ENCODE measurements around the gene TDRD6.

TDRD6 gene, protein sequence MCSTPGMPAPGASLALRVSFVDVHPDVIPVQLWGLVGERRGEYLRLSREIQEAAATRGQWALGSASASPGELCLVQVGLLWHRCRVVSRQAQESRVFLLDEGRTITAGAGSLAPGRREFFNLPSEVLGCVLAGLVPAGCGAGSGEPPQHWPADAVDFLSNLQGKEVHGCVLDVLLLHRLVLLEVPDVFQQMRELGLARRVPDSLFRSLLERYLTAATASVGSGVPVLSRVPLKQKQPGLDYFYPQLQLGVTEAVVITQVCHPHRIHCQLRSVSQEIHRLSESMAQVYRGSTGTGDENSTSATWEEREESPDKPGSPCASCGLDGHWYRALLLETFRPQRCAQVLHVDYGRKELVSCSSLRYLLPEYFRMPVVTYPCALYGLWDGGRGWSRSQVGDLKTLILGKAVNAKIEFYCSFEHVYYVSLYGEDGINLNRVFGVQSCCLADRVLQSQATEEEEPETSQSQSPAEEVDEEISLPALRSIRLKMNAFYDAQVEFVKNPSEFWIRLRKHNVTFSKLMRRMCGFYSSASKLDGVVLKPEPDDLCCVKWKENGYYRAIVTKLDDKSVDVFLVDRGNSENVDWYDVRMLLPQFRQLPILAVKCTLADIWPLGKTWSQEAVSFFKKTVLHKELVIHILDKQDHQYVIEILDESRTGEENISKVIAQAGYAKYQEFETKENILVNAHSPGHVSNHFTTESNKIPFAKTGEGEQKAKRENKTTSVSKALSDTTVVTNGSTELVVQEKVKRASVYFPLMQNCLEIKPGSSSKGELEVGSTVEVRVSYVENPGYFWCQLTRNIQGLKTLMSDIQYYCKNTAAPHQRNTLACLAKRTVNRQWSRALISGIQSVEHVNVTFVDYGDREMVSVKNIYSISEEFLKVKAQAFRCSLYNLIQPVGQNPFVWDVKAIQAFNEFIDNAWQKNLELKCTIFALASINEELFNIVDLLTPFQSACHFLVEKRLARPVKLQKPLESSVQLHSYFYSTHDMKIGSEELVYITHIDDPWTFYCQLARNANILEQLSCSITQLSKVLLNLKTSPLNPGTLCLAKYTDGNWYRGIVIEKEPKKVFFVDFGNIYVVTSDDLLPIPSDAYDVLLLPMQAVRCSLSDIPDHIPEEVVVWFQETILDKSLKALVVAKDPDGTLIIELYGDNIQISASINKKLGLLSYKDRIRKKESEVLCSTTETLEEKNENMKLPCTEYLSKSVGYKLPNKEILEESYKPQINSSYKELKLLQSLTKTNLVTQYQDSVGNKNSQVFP (N-terminal part only)

DNA sequence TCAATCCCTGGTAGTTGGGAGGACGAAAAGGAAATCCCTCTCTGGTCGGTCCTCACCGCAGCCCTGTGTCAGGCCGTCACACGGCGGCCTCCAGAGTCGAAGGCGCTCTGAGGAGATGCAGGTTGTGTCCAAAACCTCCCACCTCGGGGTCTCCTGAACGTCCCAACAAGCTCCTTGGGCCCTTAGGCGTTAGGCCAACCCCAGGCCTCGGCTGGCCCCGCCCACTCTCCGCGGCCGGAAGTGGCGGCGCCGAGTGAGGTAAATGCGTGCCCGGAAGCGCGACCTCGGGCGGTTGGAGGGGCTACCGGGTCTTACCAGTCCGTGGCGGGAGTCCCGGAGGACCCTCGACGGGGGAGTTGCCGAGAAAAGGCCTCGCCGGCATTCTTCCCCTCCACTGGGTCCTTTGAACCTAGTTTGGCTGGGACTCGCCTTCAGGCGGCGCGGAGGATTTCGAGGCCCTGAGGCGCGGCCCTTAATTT, at the start of gene TDRD6:
TSS of gene TDRD6 (plus strand) at position 267 of the 479 bp plus-strand sequence. CDS start 244 bp downstream, outside the sequence.
- no peaks in the 10 kb centered on the region for H3K36me3 ChIP-seq (ENCODE audit: control insufficient read depth, insufficient read depth, low read length)
- H3K27me3 ChIP-seq (replicated peaks; ENCODE audit: control insufficient read depth, insufficient read depth, low read length): no peaks in the 10 kb centered on the region; the same call in 1 of the 2 replicates

DNA sequence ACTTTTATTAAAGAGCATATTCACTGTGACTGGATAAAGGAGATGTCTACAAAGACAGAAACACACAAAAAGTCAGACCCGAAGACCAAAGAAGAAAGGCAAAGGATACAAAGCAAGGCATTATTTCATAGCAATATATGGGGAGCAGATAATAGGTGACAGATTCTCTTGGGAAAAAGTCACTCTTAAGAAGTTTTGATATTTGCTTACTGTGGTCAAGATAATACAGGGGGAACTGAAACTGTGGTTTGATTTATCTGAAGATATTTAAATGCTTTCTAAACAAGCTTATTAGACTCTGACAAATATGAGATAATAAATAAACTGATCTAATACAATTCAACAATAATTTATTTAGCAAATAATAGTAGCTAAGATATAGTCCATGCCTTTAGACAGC, 49.8 kb upstream of the TDRD6 start:
- Histone ChIP-seq H3K4me3 (replicated peaks; ENCODE audit: low read depth, low read length) (no peak overlapping the region), H3K27me3 (replicated peaks; ENCODE audit: control insufficient read depth, insufficient read depth, low read length) (no peaks in the 10 kb centered on the region; the same call in 1 of the 2 replicates), H3K36me3 (ENCODE audit: control insufficient read depth, insufficient read depth, low read length) (no peaks in the 10 kb centered on the region)
- DNase-seq (ENCODE audit: extremely low read depth, insufficient read length): no peak
- TF ChIP-seq, protein P1, sequence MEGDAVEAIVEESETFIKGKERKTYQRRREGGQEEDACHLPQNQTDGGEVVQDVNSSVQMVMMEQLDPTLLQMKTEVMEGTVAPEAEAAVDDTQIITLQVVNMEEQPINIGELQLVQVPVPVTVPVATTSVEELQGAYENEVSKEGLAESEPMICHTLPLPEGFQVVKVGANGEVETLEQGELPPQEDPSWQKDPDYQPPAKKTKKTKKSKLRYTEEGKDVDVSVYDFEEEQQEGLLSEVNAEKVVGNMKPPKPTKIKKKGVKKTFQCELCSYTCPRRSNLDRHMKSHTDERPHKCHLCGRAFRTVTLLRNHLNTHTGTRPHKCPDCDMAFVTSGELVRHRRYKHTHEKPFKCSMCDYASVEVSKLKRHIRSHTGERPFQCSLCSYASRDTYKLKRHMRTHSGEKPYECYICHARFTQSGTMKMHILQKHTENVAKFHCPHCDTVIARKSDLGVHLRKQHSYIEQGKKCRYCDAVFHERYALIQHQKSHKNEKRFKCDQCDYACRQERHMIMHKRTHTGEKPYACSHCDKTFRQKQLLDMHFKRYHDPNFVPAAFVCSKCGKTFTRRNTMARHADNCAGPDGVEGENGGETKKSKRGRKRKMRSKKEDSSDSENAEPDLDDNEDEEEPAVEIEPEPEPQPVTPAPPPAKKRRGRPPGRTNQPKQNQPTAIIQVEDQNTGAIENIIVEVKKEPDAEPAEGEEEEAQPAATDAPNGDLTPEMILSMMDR (IDR thresholded peaks at IDR 0.05; ENCODE audit: insufficient read depth, low read length, poor library complexity, severe bottlenecking): no peak

More for the DNA sequence above, at the start of gene TDRD6:
- peak; percentile 3 for DNase-seq (ENCODE audit: extremely low read depth, insufficient read length)
- no peak within 1 kb of the TSS for H3K4me3 ChIP-seq (replicated peaks; ENCODE audit: low read depth, low read length)
- TF ChIP-seq, protein P1 (IDR thresholded peaks at IDR 0.05; ENCODE audit: insufficient read depth, low read length, poor library complexity, severe bottlenecking): no peak

DNA sequence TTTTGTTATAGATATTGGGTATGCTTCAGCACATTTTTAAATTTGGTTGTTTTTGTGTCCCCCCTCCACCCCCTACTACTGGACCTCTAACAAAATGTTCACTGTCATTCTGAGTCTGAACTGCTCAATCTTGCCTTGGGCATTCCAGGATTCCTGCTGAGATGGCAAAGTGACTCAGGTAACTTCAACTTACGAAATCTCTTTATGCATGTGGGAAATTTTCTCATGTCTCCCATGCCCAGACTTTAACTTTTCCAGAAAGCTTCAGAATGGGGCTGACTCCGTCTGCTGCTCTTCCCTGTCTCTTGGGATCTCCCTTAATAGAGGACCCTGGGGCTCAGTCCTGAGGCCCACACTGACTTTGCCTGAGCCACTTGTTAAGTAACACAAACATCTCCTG, 49.0 kb upstream of the TDRD6 start:
- Histone ChIP-seq H3K4me3 (replicated peaks; ENCODE audit: low read depth, low read length) (no peak overlapping the region), H3K36me3 (ENCODE audit: control insufficient read depth, insufficient read depth, low read length) (no peaks in the 10 kb centered on the region), H3K27me3 (replicated peaks; ENCODE audit: control insufficient read depth, insufficient read depth, low read length) (no peaks in the 10 kb centered on the region; the same call in 1 of the 2 replicates)
- DNase-seq (ENCODE audit: extremely low read depth, insufficient read length): no peak
- TF ChIP-seq, protein P1 (IDR thresholded peaks at IDR 0.05; ENCODE audit: insufficient read depth, low read length, poor library complexity, severe bottlenecking): no peak

DNA sequence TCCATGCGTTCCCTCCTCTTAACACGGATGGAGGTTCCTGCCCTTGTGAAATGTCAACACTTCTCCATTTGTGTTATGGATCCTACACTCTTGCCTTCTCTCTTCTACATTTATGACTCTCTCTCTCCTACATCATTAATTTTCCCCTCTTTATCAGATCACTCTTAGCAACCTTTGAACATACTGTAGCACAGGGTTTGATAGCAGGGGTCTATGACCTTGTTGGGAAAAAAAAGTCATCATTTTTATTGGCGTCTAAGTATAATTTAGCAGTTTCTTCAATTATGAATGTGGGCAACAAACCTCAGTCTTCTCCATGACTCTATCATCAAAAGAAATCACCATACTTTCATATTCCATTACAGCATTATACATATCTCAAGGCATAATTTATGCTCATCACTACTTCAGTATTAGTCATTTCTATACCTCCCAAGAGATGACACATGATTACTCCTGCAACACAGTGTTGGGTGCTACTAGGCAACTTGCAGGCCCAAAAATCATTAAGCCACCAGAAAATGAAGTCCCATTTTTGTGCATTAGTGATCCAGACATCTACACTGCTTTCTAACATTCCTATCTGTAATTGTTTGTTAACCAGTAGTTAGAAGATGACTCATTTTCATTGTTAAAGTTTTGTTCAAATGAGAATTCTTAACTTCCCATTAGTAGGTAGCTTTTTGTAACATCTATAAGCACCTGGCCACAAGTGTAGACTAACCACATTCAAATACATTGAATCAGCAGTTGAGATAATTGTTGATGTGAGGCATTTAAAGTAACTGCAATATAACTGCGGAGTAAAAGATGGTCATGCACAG, 44.5 kb upstream of the TDRD6 start:
- TF ChIP-seq, protein P1 (IDR thresholded peaks at IDR 0.05; ENCODE audit: insufficient read depth, low read length, poor library complexity, severe bottlenecking): no peak
- Histone ChIP-seq H3K27me3 (replicated peaks; ENCODE audit: control insufficient read depth, insufficient read depth, low read length) (no peaks in the 10 kb centered on the region; the same call in 1 of the 2 replicates), H3K36me3 (ENCODE audit: control insufficient read depth, insufficient read depth, low read length) (no peaks in the 10 kb centered on the region), H3K4me3 (replicated peaks; ENCODE audit: low read depth, low read length) (no peak overlapping the region)
- DNase-seq (ENCODE audit: extremely low read depth, insufficient read length): no peak
